Ishikawa (cell line): ENCODE results near the gene ENOX2.

Experiments
- CEBPB ChIP-seq: IDR thresholded peaks from 2 replicates; pipeline ENCODE4 v1.6.1; 2012
- EP300 ChIP-seq: IDR thresholded peaks from 2 replicates; pipeline ENCODE4 v1.6.1; 2012; ENCODE audit warnings: borderline replicate concordance
- MAX ChIP-seq: IDR thresholded peaks from 2 replicates; pipeline ENCODE4 v1.6.1; 2012
- TAF1 ChIP-seq: IDR thresholded peaks from 2 replicates; pipeline ENCODE4 v1.6.1; 2012; ENCODE audit warnings: low read depth, mild to moderate bottlenecking

- TF ChIP-seq MAX (no peak), CEBPB (no peak), TAF1 (no peak), EP300 (no peak)
Measured at GRCh38 chrX:130725519-130725918, 177.5 kb downstream of the ENOX2 start.
